Hematopoietic multipotent progenitor cell treated with erythropoietin and hydrocortisone succinate and interleukin-3 and kit ligand, for 8 days (in vitro differentiated cells): ENCODE measurements around the gene KMT2D.

Experiments used
- DNase-seq: peaks from one replicate; pipeline ENCODE4 v3.0.0-alpha.2; 2015

Gene KMT2D

GRCh38 chr12:49051777-49052438, 8.7 kb downstream of the KMT2D start:
- no peak for DNase-seq

GRCh38 chr12:49051373-49051764, 9.2 kb downstream of the KMT2D start:
- no peak for DNase-seq

GRCh38 chr12:49050507-49051372, 9.9 kb downstream of the KMT2D start:
- no peak for DNase-seq

GRCh38 chr12:49049566-49050224, 10.9 kb downstream of the KMT2D start:
- no peak for DNase-seq

- DNase-seq = no peak
Observed at GRCh38 chr12:49048953-49049352, 11.6 kb downstream of the KMT2D start.

- no peak for DNase-seq
Observed at GRCh38 chr12:49046129-49046895, 14.3 kb downstream of the KMT2D start.

DNA sequence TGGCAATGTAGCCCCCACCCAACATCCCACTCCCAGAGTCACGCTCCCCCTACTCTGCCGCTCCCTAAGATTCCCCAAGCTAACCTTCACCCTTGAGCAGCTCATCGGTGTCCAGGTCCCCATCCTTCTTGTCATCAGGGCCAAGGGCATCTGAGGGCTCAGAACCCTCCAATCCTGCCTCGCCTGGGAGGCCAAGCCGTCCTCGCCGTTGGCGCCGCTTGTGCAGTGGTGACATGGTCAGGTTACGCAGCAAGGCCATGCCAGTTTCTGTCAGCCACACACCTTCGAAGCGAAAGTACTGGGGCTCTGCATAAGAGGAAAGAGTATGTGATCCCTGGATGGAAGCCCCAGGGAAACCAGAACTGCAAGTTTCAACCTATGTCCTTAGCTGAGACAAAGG, 15.9 kb downstream of the KMT2D start:
- no peak for DNase-seq

- peak; percentile 78 for DNase-seq
Observed at GRCh38 chr12:49043856-49044258, 16.7 kb downstream of the KMT2D start.

DNA sequence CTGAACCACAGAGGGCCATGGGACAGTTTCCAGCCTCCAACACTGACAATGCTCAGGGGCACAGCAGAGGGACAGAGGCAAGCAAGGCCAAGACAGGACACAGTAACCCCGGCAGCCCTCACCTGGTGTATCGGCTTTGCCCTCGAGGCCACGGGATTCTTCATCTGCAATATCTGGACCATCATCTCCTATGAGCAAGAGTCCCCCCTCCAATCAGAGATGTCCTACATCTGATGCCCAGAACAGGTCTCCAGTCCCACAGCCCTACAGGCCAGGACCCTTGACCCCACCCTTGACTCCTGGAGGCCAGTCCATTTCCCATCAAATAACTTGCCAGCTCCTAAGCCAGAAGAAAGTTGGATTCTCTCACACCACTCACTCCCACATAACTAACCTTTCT, 17.4 kb downstream of the KMT2D start:
- DNase-seq = no peak

GRCh38 chr12:49041881-49042484, 18.6 kb downstream of the KMT2D start:
- no peak for DNase-seq

GRCh38 chr12:49041036-49041880, 19.3 kb downstream of the KMT2D start:
- no peak for DNase-seq

GRCh38 chr12:49040364-49040855, 20.2 kb downstream of the KMT2D start:
- DNase-seq = no peak

DNA sequence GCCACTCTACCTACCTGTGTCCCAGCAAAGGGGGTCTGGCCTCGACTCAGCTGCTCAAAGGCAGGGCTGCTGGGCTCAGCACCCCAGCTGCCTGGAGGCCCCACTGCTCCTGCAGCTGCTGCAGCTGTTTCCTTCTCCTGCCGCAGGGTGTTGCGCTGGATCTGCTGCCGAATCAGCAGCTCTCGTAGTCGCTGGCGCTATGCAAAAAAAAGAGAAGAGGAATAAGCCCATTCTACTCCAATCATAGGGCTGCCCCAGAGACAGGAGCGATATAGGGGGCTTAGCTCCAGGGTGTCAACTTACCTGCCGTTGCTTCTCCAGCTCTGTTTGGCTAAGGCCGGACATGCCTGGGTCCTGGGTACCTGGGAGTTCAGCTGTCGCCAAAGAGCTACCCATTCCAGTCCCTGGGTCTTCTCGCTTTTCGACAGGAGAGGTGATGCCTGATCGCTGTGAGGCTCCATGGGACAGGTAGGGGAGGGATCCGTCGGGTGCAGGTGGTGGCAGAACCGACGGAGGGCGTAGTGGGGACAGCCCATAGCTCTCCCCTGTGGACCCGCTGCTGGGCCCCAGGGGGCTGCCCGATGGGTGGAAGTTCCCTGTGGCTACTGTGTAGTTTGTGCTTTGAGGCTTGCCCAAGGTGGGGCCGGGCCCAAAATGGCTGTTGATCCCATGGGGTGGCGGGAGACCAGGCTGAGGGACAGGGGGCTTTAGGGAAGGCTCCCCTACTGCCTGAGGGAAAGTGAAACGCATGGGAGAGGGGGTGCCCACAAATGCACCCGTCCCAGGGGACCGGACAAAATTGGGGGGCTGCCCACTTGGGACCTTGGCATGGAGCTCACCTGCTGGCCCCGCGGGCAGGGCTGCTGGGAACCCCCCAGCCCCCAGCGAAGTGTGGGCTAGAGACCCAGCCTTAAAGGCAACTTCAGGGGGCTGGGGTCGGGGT, 20.9 kb downstream of the KMT2D start:
- DNase-seq = no peak

- DNase-seq = no peak
Observed at GRCh38 chr12:49038291-49038955, 22.2 kb downstream of the KMT2D start.

DNA sequence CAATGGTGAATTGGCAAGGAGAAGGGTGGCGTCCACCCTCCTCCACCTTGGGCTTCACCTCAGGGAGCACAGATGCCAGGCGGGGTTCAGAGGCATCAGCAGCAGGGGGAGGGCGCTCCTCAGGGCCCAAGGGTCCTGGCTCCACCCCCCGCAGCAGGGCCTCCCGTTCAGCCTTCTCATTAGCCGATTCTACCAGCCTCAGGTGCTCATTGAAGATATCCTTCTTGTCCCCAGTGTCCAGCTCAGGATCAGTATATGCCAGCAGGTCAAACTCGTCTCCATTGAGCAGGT, 22.7 kb downstream of the KMT2D start:
- DNase-seq = no peak

- no peak for DNase-seq
Observed at GRCh38 chr12:49037111-49037946, 23.3 kb downstream of the KMT2D start.

- DNase-seq = no peak
Observed at GRCh38 chr12:49036029-49036428, 24.6 kb downstream of the KMT2D start.

GRCh38 chr12:49034286-49034622, 26.3 kb downstream of the KMT2D start:
- no peak for DNase-seq
